ENCODE data around the gene CDH13.

CDH13 gene

GRCh38 chr16:83215406-83216001 lies 588.7 kb downstream of the CDH13 start:
- no peak for TF ChIP-seq GATA3 (IDR thresholded peaks at IDR 0.05; ENCODE audit: low read depth, low read length)
- no peak for TF ChIP-seq GATA2 (IDR thresholded peaks at IDR 0.05; ENCODE audit: low read depth, low read length)

GRCh38 chr16:83219285-83219684 lies 592.5 kb downstream of the CDH13 start:
- TF ChIP-seq GATA3 (IDR thresholded peaks at IDR 0.05; ENCODE audit: low read depth, low read length) (no peak), GATA2 (IDR thresholded peaks at IDR 0.05; ENCODE audit: low read depth, low read length) (no peak)

GRCh38 chr16:83220066-83220465 lies 593.3 kb downstream of the CDH13 start:
- TF ChIP-seq GATA2 (IDR thresholded peaks at IDR 0.05; ENCODE audit: low read depth, low read length): no peak
- TF ChIP-seq GATA3 (IDR thresholded peaks at IDR 0.05; ENCODE audit: low read depth, low read length): no peak

- TF ChIP-seq GATA2 (IDR thresholded peaks at IDR 0.05; ENCODE audit: low read depth, low read length) (no peak), GATA3 (IDR thresholded peaks at IDR 0.05; ENCODE audit: low read depth, low read length) (no peak)
Observed at GRCh38 chr16:83224642-83225041, 597.9 kb downstream of the CDH13 start.

GRCh38 chr16:83227336-83227735 lies 600.6 kb downstream of the CDH13 start:
- TF ChIP-seq GATA2 (IDR thresholded peaks at IDR 0.05; ENCODE audit: low read depth, low read length): no peak
- no peak for TF ChIP-seq GATA3 (IDR thresholded peaks at IDR 0.05; ENCODE audit: low read depth, low read length)

- TF ChIP-seq GATA3 (IDR thresholded peaks at IDR 0.05; ENCODE audit: low read depth, low read length) (no peak), GATA2 (IDR thresholded peaks at IDR 0.05; ENCODE audit: low read depth, low read length) (no peak)
Observed at GRCh38 chr16:83231729-83232128, 605.0 kb downstream of the CDH13 start.

- TF ChIP-seq GATA3 (IDR thresholded peaks at IDR 0.05; ENCODE audit: low read depth, low read length) (no peak), GATA2 (IDR thresholded peaks at IDR 0.05; ENCODE audit: low read depth, low read length) (no peak)
Observed at GRCh38 chr16:83233153-83233552, 606.4 kb downstream of the CDH13 start.

- no peak for TF ChIP-seq GATA3 (IDR thresholded peaks at IDR 0.05; ENCODE audit: low read depth, low read length)
- TF ChIP-seq GATA2 (IDR thresholded peaks at IDR 0.05; ENCODE audit: low read depth, low read length): no peak
Observed at GRCh38 chr16:83238949-83239691, 612.4 kb downstream of the CDH13 start.

GRCh38 chr16:83244057-83244456 lies 617.3 kb downstream of the CDH13 start:
- TF ChIP-seq GATA3 (IDR thresholded peaks at IDR 0.05; ENCODE audit: low read depth, low read length) (no peak), GATA2 (IDR thresholded peaks at IDR 0.05; ENCODE audit: low read depth, low read length) (no peak)

- TF ChIP-seq GATA3 (IDR thresholded peaks at IDR 0.05; ENCODE audit: low read depth, low read length): no peak
- TF ChIP-seq GATA2 (IDR thresholded peaks at IDR 0.05; ENCODE audit: low read depth, low read length): no peak
Observed at GRCh38 chr16:83245061-83245460, 618.3 kb downstream of the CDH13 start.

GRCh38 chr16:83247767-83248372 lies 621.1 kb downstream of the CDH13 start:
- TF ChIP-seq GATA3 (IDR thresholded peaks at IDR 0.05; ENCODE audit: low read depth, low read length) (no peak), GATA2 (IDR thresholded peaks at IDR 0.05; ENCODE audit: low read depth, low read length) (no peak)

- TF ChIP-seq GATA3 (IDR thresholded peaks at IDR 0.05; ENCODE audit: low read depth, low read length) (no peak), GATA2 (IDR thresholded peaks at IDR 0.05; ENCODE audit: low read depth, low read length) (no peak)
Observed at GRCh38 chr16:83248735-83249463, 622.1 kb downstream of the CDH13 start.

- TF ChIP-seq GATA2 (IDR thresholded peaks at IDR 0.05; ENCODE audit: low read depth, low read length) (no peak), GATA3 (IDR thresholded peaks at IDR 0.05; ENCODE audit: low read depth, low read length) (no peak)
Observed at GRCh38 chr16:83253521-83253920, 626.8 kb downstream of the CDH13 start.

- TF ChIP-seq GATA2 (IDR thresholded peaks at IDR 0.05; ENCODE audit: low read depth, low read length) (no peak), GATA3 (IDR thresholded peaks at IDR 0.05; ENCODE audit: low read depth, low read length) (no peak)
Observed at GRCh38 chr16:83258366-83258928, 631.7 kb downstream of the CDH13 start.

All from SH-SY5Y (cell line).